Stimulated activated CD8-positive, alpha-beta memory T cell treated with anti-CD3 and anti-CD28 coated beads, Interleukin-12 subunit alpha, Interleukin-12 subunit beta, amount 100 ng/mL, for 1 hour (primary cell): ENCODE measurements around the gene DLG3.

ENCODE experiments used
- DNase-seq: peaks from one replicate; pipeline ENCODE4 v3.0.0-alpha.2; 2020; ENCODE audit warnings: low read depth

DLG3 gene

GRCh38 chrX:70525733-70526132 is 81.1 kb downstream of the DLG3 start:
- DNase-seq = no peak

GRCh38 chrX:70527053-70527452 is 82.4 kb downstream of the DLG3 start:
- DNase-seq = no peak

GRCh38 chrX:70527610-70528345 is 83.1 kb downstream of the DLG3 start:
- no peak for DNase-seq

- no peak for DNase-seq
These were observed 90.6 kb downstream of the DLG3 start for GRCh38 chrX:70535198-70535597.

DNA sequence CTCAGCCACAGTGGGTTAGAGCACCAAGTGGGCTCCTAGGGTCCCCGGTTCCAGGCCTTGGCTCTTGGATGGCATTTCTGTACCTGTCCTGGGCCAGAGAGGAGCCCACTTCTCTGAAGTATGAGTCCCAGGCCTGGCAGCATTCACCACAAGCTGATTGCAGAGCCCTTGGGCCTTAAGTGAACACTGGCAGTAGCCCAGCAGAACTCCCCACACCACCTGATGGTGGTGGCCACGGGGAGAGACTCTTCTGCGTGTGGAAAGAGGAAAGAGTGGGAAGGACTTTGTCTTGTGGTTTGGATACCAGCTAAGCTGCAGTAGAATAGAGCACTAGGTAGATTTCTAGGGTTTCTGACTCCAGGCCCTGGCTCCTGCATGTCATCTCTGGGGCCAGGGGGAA is 104.8 kb downstream of the DLG3 start:
- no peak for DNase-seq

GRCh38 chrX:70552130-70552704 is 107.6 kb downstream of the DLG3 start:
- no peak for DNase-seq

DNA sequence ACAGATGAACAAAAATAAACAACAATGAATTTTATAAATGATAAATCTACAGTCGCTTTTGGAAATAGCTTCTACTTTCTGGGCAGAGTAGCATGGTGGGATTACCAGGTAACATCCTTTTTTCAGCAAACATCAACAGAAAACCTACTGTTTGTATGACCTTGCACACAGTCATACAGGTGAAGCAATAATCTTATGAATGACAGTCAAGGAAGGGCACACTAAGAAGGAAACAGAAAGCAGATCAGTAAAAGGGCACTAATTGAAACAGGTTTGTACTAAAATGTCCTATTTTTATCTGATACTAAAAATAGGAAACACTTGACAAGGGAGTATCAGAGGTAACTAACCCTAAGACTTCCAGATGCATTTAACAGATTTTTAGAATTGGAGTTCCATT is 108.9 kb downstream of the DLG3 start:
- DNase-seq = no peak

DNA sequence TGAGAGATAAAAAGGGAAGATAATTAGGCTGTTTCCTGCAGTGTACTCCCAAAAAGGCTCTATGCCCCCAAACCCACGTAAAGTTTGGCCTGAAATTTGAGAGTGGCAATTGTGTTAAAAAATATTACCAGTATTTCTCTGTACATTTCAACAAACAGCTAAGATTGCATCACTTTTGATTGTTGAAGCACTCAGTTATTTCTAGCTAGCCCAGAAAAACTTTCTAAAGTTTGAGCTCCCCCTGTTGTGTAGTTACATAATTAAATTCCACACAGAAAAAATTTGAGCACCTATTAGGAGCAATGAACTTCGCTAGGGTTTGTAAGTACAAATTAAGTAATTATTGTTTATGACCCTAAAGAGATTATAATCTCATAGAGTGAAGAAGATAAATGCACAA is 109.4 kb downstream of the DLG3 start:
- DNase-seq = no peak

DNA sequence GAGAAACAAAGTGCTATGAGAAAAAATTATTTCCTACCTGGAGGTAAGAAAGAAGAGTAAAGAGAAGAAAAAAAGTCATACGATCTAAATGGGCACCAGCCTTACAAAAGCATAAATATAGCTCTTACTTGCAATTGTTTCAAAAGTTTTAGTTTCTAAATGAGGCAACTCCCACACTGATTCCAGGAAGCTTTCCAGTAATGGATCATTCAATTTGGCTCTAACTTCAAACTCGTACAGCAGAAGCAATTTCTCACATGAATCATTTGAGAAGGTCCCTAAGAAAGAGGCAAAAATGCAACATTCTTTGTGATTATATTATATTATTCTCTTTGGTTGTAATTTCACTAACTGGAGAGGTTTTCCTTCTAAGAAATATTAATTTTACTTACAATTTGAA is 109.9 kb downstream of the DLG3 start:
- no peak for DNase-seq

DNA sequence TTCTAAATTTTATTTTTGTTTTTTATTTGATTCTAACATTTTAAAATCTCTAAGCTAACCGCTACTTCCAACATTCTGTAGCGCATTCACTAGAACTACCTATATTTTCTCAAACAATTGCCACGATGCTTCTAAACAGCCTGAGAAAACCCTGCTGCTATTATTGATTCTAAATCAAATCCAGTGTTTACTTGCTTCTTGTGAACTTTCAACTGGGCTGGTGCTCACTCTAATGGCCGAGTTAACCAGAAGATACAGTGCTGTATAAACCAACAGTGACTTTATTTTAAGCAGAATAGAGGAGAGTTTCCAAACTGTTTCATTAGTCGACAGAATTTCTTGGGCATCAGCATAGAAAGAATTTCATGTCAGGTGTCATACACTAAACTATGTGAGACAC is 110.3 kb downstream of the DLG3 start:
- DNase-seq = no peak
